Naive thymus-derived CD4-positive, alpha-beta T cell (primary cell): Measurements from ENCODE around the gene APH1A. TPM values are rescaled to one million over a fixed set of nuclear protein-coding genes. Genes with fewer than 3 reads are reported as not detected.

Experiments used
- ATAC-seq: fragments of 150-1000 bp; cut with Tn5 transposase; 2 replicates; pipeline ENCODE4 v1.10.0; 2021; ENCODE audit warnings: mild to moderate bottlenecking, moderate library complexity
- CTCF ChIA-PET: fragments of 350-600 bp; sonication (Branson Sonifier 250); formaldehyde crosslinking; loops from one replicate; lab custom pipeline; 2021; ENCODE audit warnings: antibody characterized with exemption; lab: Charles Lee
- POLR2A ChIA-PET: fragments of 350-600 bp; sonication (Branson Sonifier 250); formaldehyde crosslinking; loops from one replicate; lab custom pipeline; 2021; ENCODE audit warnings: antibody characterized with exemption, inconsistent platforms; lab: Charles Lee
- DNase-seq, 9 donors: peaks; one replicate each; pipeline versions ENCODE4 v3.0.0 to v3.0.0-alpha.2; 2020 to 2022; ENCODE audit warnings: mixed read lengths in 1 of 9
- H3K27ac ChIP-seq: one replicate; pipeline ENCODE4 v1.7.0; 2013; ENCODE audit warnings: mild to moderate bottlenecking, low read depth, low read length, moderate library complexity
- H3K27me3 ChIP-seq, 2 donors: one replicate each; pipeline ENCODE4 v1.7.0; 2013; ENCODE audit warnings: low read length in 2 of 2, mild to moderate bottlenecking in 2 of 2, moderate library complexity in 2 of 2; ENCODE audit not compliant: control insufficient read depth in 2 of 2, insufficient read depth in 2 of 2
- H3K36me3 ChIP-seq, 3 experiments: 1 replicate in 2 of 3; 2 replicates in 1 of 3; pipeline ENCODE4 v1.7.0; 2013; ENCODE audit warnings: low read length in 3 of 3, mild to moderate bottlenecking in 3 of 3, moderate library complexity in 1 of 3; ENCODE audit not compliant: insufficient read depth in 3 of 3, control insufficient read depth in 2 of 3
- H3K4me1 ChIP-seq, 2 donors: one replicate each; pipeline ENCODE4 v1.7.0; 2013; ENCODE audit warnings: low read length in 2 of 2, mild to moderate bottlenecking in 2 of 2, moderate library complexity in 1 of 2; ENCODE audit not compliant: control insufficient read depth in 2 of 2, insufficient read depth in 2 of 2
- H3K4me3 ChIP-seq: 2 replicates; pipeline ENCODE4 v1.7.0; 2013; ENCODE audit warnings: mild to moderate bottlenecking, low read length
- H3K9me3 ChIP-seq, 3 experiments: 1 replicate in 2 of 3; 2 replicates in 1 of 3; pipeline ENCODE4 v1.7.0; 2013; ENCODE audit warnings: low read length in 3 of 3; ENCODE audit not compliant: control insufficient read depth in 2 of 3
- H3K27ac Mint-ChIP-seq, 9 donors: one replicate each; pipeline ENCODE4 v1.8.0; 2020 to 2022; ENCODE audit warnings: mixed read lengths in 9 of 9, mild to moderate bottlenecking in 8 of 9, moderate library complexity in 5 of 9, inconsistent platforms in 2 of 9
- H3K27me3 Mint-ChIP-seq, 5 donors: one replicate each; pipeline ENCODE4 v1.8.0; 2021 to 2022; ENCODE audit warnings: mixed read lengths in 5 of 5, mild to moderate bottlenecking in 1 of 5
- H3K36me3 Mint-ChIP-seq, 5 donors: one replicate each; pipeline ENCODE4 v1.8.0; 2020 to 2022; ENCODE audit warnings: mixed read lengths in 5 of 5, mild to moderate bottlenecking in 3 of 5, inconsistent platforms in 1 of 5
- H3K4me1 Mint-ChIP-seq, 7 donors: one replicate each; pipeline ENCODE4 v1.8.0; 2020 to 2022; ENCODE audit warnings: mixed read lengths in 7 of 7, mild to moderate bottlenecking in 3 of 7, inconsistent platforms in 1 of 7
- H3K4me3 Mint-ChIP-seq, 10 donors: one replicate each; pipeline ENCODE4 v1.8.0; 2020 to 2022; ENCODE audit warnings: mild to moderate bottlenecking in 10 of 10, mixed read lengths in 10 of 10, moderate library complexity in 6 of 10, inconsistent platforms in 2 of 10
- H3K9me3 Mint-ChIP-seq, 11 donors: one replicate each; pipeline ENCODE4 v1.8.0; 2020 to 2022; ENCODE audit warnings: mixed read lengths in 11 of 11, mild to moderate bottlenecking in 4 of 11, inconsistent platforms in 1 of 11, moderate library complexity in 1 of 11
- intact Hi-C, 2 donors: fragments of 100-400 bp; cut with micrococcal nuclease; formaldehyde crosslinking; loops; one replicate each; pipeline ENCODE4 v1.15.1; 2023
- polyA plus RNA-seq, 2 donors: library from polyadenylated mRNA; unstranded; fragments of 300-500 nt; fragmentation: Illumina TruSeq; gene quantifications; one replicate each; pipeline ENCODE4 v1.2.3, GENCODE V29; 2021
- total RNA-seq, 6 experiments: library from RNA in 5 of 6; stranded (reverse) in 5 of 6; gene quantifications; 1 replicate in 5 of 6; 2 replicates in 1 of 6; pipeline ENCODE4 v1.2.3 and lab custom pipeline; 2021 to 2026

Gene APH1A
- total and polyA plus RNA-seq, 7 experiments from 2014 or later, result 70.7 to 143 (median 121) TPM

DNA sequence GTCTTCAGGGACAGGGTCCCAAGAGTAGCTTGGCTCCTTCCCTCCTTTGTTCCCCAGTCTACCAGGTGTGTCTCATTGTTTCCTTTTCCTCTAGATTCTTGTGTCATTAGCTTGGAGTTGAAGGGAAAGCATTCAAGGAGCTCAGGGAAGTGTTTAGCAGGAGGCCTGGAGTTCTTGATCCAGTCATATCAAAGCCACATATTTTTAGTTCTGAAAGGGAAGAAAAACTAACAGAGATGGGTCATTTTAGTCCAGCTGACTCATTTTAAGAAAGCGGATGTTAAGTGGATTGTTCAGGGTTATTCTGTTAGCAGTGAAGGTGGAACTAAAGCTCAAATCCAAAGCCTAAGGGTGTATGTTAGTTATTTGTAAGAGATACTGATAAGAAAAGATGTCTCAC, 4.5 kb upstream of the APH1A start:
- DNase-seq (no peak), ATAC-seq (no peak)
- peaks cover 0 to 4% of the 10 kb centered on the region in 2 donors for H3K4me1 ChIP-seq
- H3K27me3 ChIP-seq, result no peaks in the 10 kb centered on the region
- H3K36me3 Mint-ChIP-seq, result peaks cover 5 to 30% (median 11%) of the 10 kb centered on the region in 5 donors
- H3K4me3 ChIP-seq, result no peak overlapping the region
- H3K27me3 Mint-ChIP-seq, result no peaks in the 10 kb centered on the region
- H3K36me3 ChIP-seq, result peaks cover 0 to 9% (median 0%) of the 10 kb centered on the region in 3 experiments
- intact Hi-C loops, result no loop called here
- CTCF ChIA-PET, result interaction anchor here (1.9 kb wide), 1 partner anchor 17 kb away, joined by 9 read pairs; no protein-coding TSS in a partner anchor
- H3K27ac Mint-ChIP-seq, result no peak overlapping the region
- POLR2A ChIA-PET, result interaction anchor here (0.5 to 1.7 kb wide), 3 partner anchors 8 to 90 kb away, joined by 3 to 4 read pairs (median 4); partner anchors contain the start of gene RPRD2
- H3K9me3 ChIP-seq, result no peaks in the 10 kb centered on the region
- peaks cover 0 to 7% (median 0%) of the 10 kb centered on the region in 11 donors for H3K9me3 Mint-ChIP-seq
- no peak overlapping the region for H3K27ac ChIP-seq
- H3K4me3 Mint-ChIP-seq, result no peak overlapping the region
- H3K4me1 Mint-ChIP-seq, result peaks cover 10 to 16% (median 12%) of the 10 kb centered on the region in 7 donors

DNA sequence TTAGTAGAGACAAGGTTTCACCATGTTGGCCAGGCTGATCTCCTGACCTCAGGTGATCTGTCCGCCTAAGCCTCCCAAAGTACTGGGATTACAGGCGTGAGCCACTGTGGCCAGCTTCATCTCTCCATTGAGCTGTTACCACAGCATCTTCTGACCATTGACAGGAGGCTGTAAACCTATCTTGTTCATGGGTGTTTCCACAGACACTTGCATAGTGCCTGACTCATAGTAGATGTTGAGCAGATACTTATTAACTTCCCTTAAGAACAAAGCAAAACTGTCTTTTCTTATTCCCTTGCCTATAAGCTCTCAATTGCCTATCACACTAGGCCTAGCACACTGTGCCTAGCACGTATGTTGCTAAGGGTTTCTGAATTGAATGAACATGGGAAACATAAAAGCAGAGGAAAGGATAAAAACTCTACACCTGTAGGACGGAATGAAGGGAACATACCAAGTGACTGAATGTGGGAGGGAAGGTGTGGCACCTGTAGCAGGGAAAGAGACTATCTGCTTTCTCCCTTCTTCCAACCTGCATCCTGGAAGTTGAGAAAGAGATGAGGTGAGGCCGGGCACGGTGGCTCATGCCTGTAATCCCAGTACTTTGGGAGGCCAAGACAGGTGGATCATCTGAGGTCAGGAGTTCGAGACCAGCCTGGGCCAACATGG, 2.6 kb upstream of the APH1A start:
- H3K4me3 Mint-ChIP-seq, result peak overlapping the region in 1 of 10 donors; percentile 69
- peaks cover 25 to 32% (median 29%) of the 10 kb centered on the region in 7 donors for H3K4me1 Mint-ChIP-seq
- Histone ChIP-seq H3K27me3 (no peaks in the 10 kb centered on the region), H3K36me3 (peaks cover 5 to 18% (median 6%) of the 10 kb centered on the region in 3 experiments), H3K27ac (no peak overlapping the region), H3K4me3 (no peak overlapping the region), H3K9me3 (no peaks in the 10 kb centered on the region), H3K4me1 (peaks cover 13 to 20% of the 10 kb centered on the region in 2 donors)
- DNase-seq (no peak), ATAC-seq (no peak)
- H3K9me3 Mint-ChIP-seq, result peaks cover 0 to 7% (median 0%) of the 10 kb centered on the region in 11 donors
- intact Hi-C loops, result no loop called here
- CTCF ChIA-PET, result interaction anchor here (1.0 to 1.2 kb wide), 2 partner anchors 10 to 16 kb away, joined by 3 to 4 read pairs; no protein-coding TSS in a partner anchor
- peaks cover 11 to 33% (median 13%) of the 10 kb centered on the region in 5 donors for H3K36me3 Mint-ChIP-seq
- no peak overlapping the region for H3K27ac Mint-ChIP-seq
- H3K27me3 Mint-ChIP-seq, result no peaks in the 10 kb centered on the region
- POLR2A ChIA-PET, result interaction anchor here (1.5 to 1.7 kb wide), 2 partner anchors 9 to 36 kb away, joined by 4 to 6 read pairs; partner anchors contain the start of gene ANP32E

GRCh38 chr1:150269451-150269850, 635 bp upstream of the APH1A start:
- H3K4me1 ChIP-seq, result peaks cover 13 to 20% of the 10 kb centered on the region in 2 donors
- CTCF ChIA-PET, result interaction anchor here (2.2 kb wide), 1 partner anchor 13 kb away, joined by 12 read pairs; no protein-coding TSS in a partner anchor
- peaks cover 0 to 7% (median 0%) of the 10 kb centered on the region in 11 donors for H3K9me3 Mint-ChIP-seq
- H3K27ac ChIP-seq, result peak overlapping the region; percentile 97
- H3K36me3 Mint-ChIP-seq, result peaks cover 3 to 38% (median 13%) of the 10 kb centered on the region in 5 donors
- no peaks in the 10 kb centered on the region for H3K9me3 ChIP-seq
- H3K27ac Mint-ChIP-seq, result peak overlapping the region; percentile 88 to 99 (median 94)
- ATAC-seq, result no peak
- H3K4me3 ChIP-seq, result peak overlapping the region; percentile 87
- peak overlapping the region; percentile 94 to 99 (median 96) for H3K4me3 Mint-ChIP-seq
- no peaks in the 10 kb centered on the region for H3K27me3 ChIP-seq
- H3K27me3 Mint-ChIP-seq, result no peaks in the 10 kb centered on the region
- intact Hi-C loops, result loop anchor here (1.0 to 5.0 kb wide), 11 partner anchors 12 to 738 kb away; partner anchors contain the start of genes MRPS21 (in 2 of the 2), RPRD2 (in 2 of the 2), ANP32E (in 1 of the 2) and CIART (in 1 of the 2)
- no peak for DNase-seq
- peaks cover 25 to 39% (median 30%) of the 10 kb centered on the region in 7 donors for H3K4me1 Mint-ChIP-seq
- POLR2A ChIA-PET, result interaction anchor here (0.6 to 2.5 kb wide), 10 partner anchors 9 to 624 kb away, joined by 3 to 19 read pairs (median 4); partner anchors contain the start of genes CIART and RPRD2
- H3K36me3 ChIP-seq, result peaks cover 14 to 38% (median 18%) of the 10 kb centered on the region in 3 experiments

GRCh38 chr1:150268340-150268704, 494 bp downstream of the APH1A start:
- H3K27me3 Mint-ChIP-seq, result no peaks in the 10 kb centered on the region
- H3K4me1 ChIP-seq, result peaks cover 13 to 20% of the 10 kb centered on the region in 2 donors
- ChIA-PET POLR2A (interaction anchor here (0.6 to 2.5 kb wide), 7 partner anchors 10 to 96 kb away, joined by 3 to 19 read pairs (median 9); partner anchors contain the start of genes CIART and RPRD2), CTCF (interaction anchor here (0.7 to 2.2 kb wide), 2 partner anchors 12 to 343 kb away, joined by 3 to 12 read pairs; no protein-coding TSS in a partner anchor)
- H3K27ac ChIP-seq, result peak overlapping the region; percentile 97
- H3K27me3 ChIP-seq, result no peaks in the 10 kb centered on the region
- intact Hi-C loops, result loop anchor here (1.0 to 5.0 kb wide), 6 partner anchors 12 to 739 kb away; partner anchors contain the start of genes ANP32E (in 1 of the 2), ENSA (in 1 of the 2), MINDY1 (in 1 of the 2) and PRUNE1 (in 1 of the 2)
- peak overlapping the region; percentile 88 to 99 (median 94) for H3K27ac Mint-ChIP-seq
- H3K9me3 ChIP-seq, result no peaks in the 10 kb centered on the region
- H3K4me1 Mint-ChIP-seq, result peaks cover 25 to 39% (median 29%) of the 10 kb centered on the region in 7 donors
- H3K4me3 Mint-ChIP-seq, result peak overlapping the region; percentile 94 to 99 (median 96)
- peak overlapping the region; percentile 87 for H3K4me3 ChIP-seq
- peaks cover 0 to 31% (median 9%) of the 10 kb centered on the region in 5 donors for H3K36me3 Mint-ChIP-seq
- ATAC-seq, result peak; percentile 64
- peaks cover 0 to 7% (median 0%) of the 10 kb centered on the region in 11 donors for H3K9me3 Mint-ChIP-seq
- H3K36me3 ChIP-seq, result peaks cover 14 to 39% (median 18%) of the 10 kb centered on the region in 3 experiments
- peak in 6 of 9 donors; percentile 45 to 56 (median 52) for DNase-seq

GRCh38 chr1:150267896-150268295, 920 bp downstream of the APH1A start:
- peak overlapping the region; percentile 97 for H3K27ac ChIP-seq
- Mint-ChIP-seq H3K4me3 (peak overlapping the region; percentile 94 to 99 (median 96)), H3K9me3 (peaks cover 0 to 7% (median 0%) of the 10 kb centered on the region in 11 donors), H3K27me3 (no peaks in the 10 kb centered on the region), H3K27ac (peak overlapping the region; percentile 88 to 99 (median 94)), H3K4me1 (peaks cover 25 to 39% (median 29%) of the 10 kb centered on the region in 7 donors), H3K36me3 (peaks cover 0 to 31% (median 8%) of the 10 kb centered on the region in 5 donors)
- intact Hi-C loops, result loop anchor here (1.0 to 5.0 kb wide), 6 partner anchors 12 to 739 kb away; partner anchors contain the start of genes ANP32E (in 1 of the 2), ENSA (in 1 of the 2), MINDY1 (in 1 of the 2) and PRUNE1 (in 1 of the 2)
- CTCF ChIA-PET, result no interaction called here
- no peaks in the 10 kb centered on the region for H3K27me3 ChIP-seq
- H3K9me3 ChIP-seq, result no peaks in the 10 kb centered on the region
- peaks cover 13 to 20% of the 10 kb centered on the region in 2 donors for H3K4me1 ChIP-seq
- peaks cover 14 to 38% (median 18%) of the 10 kb centered on the region in 3 experiments for H3K36me3 ChIP-seq
- DNase-seq (no peak), ATAC-seq (no peak)
- peak overlapping the region; percentile 87 for H3K4me3 ChIP-seq
- POLR2A ChIA-PET, result interaction anchor here (1.9 to 2.5 kb wide), 2 partner anchors 13 to 29 kb away, joined by 5 to 19 read pairs; partner anchors contain the start of gene CIART

- Histone ChIP-seq H3K4me1 (peaks cover 13 to 16% of the 10 kb centered on the region in 2 donors), H3K9me3 (no peaks in the 10 kb centered on the region), H3K4me3 (no peak overlapping the region), H3K27ac (no peak overlapping the region), H3K27me3 (no peaks in the 10 kb centered on the region), H3K36me3 (peaks cover 14 to 32% (median 18%) of the 10 kb centered on the region in 3 experiments)
- peak overlapping the region in 1 of 9 donors; percentile 39 for H3K27ac Mint-ChIP-seq
- ChIA-PET CTCF (no interaction called here), POLR2A (interaction anchor here (0.7 kb wide), 1 partner anchor 25 kb away, joined by 4 read pairs; no protein-coding TSS in a partner anchor)
- H3K4me1 Mint-ChIP-seq, result peaks cover 14 to 27% (median 19%) of the 10 kb centered on the region in 7 donors
- H3K36me3 Mint-ChIP-seq, result peaks cover 0 to 29% (median 4%) of the 10 kb centered on the region in 5 donors
- H3K9me3 Mint-ChIP-seq, result peaks cover 0 to 5% (median 0%) of the 10 kb centered on the region in 11 donors
- DNase-seq, result no peak
- no peak overlapping the region for H3K4me3 Mint-ChIP-seq
- no peak for ATAC-seq
- peaks cover 0 to 21% (median 4%) of the 10 kb centered on the region in 5 donors for H3K27me3 Mint-ChIP-seq
- intact Hi-C loops, result no loop called here
These were observed 5.3 kb downstream of the APH1A start for GRCh38 chr1:150263549-150263948.
